Measurements from ENCODE around the gene NQO2. TPM values are rescaled to one million over a fixed set of nuclear protein-coding genes. Genes with fewer than 3 reads are reported as not detected.

Gene NQO2
- total and polyA plus RNA-seq, 2 of the 13 experiments (the other 11 are each of a cell fraction or from before 2014, with no cell fraction given), result 32.2 to 56.5 TPM

DNA sequence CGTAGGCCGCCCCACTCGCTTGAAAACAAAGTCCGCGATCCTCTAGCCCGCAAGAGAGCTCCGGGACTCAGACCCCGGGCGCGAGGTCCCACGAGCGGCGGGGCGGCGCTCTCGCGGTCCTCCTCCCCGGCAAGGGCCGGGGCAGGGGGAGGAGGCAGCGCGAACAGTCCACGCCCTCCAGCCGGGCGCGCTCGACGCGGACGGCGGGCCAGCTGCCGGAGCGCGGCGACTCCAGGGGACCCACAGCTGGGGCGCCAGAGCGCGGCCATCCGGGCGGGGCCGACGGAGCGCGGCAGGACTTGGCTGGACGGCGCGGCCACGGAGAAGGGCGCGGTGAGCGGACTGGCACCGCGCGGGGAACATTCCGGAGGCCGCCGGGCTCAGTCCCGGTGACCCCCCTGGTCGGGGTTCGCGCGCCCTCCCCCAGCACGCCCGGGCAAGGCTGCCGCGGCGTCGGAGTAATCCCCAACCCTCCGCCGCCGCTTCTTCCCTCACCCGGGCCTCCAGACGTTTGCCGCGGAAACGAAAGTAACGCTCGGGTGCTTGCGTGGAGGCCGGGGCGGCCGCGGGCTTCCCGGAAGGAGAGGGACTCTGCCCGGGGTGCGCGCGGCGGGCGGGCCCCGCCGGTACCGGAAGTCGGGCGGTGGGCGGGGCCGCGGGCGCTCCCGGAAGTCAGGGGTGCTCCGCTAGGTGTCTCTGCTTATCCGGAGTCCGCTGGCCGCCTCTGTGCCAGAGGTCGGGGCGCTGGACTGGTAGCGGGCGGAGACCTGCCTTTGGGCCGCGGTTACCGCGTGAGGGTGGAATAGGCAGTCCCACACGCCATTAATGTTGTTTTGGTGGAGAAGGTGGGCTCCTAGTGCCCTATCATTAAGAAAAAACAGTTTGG is 68.9 kb downstream of the NQO2 start, which contains the start of gene RIPK1 (continued):
- TF ChIP-seq ZNF775 (CRISPR knock-in tag; IDR thresholded peaks at IDR 0.05; ENCODE audit: borderline replicate concordance), result no peak
- TF ChIP-seq, protein P1, sequence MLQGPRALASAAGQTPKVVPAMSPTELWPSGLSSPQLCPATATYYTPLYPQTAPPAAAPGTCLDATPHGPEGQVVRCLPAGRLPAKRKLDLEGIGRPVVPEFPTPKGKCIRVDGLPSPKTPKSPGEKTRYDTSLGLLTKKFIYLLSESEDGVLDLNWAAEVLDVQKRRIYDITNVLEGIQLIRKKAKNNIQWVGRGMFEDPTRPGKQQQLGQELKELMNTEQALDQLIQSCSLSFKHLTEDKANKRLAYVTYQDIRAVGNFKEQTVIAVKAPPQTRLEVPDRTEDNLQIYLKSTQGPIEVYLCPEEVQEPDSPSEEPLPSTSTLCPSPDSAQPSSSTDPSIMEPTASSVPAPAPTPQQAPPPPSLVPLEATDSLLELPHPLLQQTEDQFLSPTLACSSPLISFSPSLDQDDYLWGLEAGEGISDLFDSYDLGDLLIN (CRISPR knock-in tag; IDR thresholded peaks at IDR 0.05; ENCODE audit: borderline replicate concordance), result 0 out of 2 replicates have a peak, but pooled peaks have one; percentile 50
- TF ChIP-seq, protein P2, sequence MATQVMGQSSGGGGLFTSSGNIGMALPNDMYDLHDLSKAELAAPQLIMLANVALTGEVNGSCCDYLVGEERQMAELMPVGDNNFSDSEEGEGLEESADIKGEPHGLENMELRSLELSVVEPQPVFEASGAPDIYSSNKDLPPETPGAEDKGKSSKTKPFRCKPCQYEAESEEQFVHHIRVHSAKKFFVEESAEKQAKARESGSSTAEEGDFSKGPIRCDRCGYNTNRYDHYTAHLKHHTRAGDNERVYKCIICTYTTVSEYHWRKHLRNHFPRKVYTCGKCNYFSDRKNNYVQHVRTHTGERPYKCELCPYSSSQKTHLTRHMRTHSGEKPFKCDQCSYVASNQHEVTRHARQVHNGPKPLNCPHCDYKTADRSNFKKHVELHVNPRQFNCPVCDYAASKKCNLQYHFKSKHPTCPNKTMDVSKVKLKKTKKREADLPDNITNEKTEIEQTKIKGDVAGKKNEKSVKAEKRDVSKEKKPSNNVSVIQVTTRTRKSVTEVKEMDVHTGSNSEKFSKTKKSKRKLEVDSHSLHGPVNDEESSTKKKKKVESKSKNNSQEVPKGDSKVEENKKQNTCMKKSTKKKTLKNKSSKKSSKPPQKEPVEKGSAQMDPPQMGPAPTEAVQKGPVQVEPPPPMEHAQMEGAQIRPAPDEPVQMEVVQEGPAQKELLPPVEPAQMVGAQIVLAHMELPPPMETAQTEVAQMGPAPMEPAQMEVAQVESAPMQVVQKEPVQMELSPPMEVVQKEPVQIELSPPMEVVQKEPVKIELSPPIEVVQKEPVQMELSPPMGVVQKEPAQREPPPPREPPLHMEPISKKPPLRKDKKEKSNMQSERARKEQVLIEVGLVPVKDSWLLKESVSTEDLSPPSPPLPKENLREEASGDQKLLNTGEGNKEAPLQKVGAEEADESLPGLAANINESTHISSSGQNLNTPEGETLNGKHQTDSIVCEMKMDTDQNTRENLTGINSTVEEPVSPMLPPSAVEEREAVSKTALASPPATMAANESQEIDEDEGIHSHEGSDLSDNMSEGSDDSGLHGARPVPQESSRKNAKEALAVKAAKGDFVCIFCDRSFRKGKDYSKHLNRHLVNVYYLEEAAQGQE (IDR thresholded peaks at IDR 0.05; ENCODE audit: borderline replicate concordance in 1 of 2, low read depth in 1 of 2, low read length in 2 of 2), result peak in 1 of 2 experiments; percentile 48; a peak in 1 of 4 replicates
- no peak for TF ChIP-seq FOXO1 (CRISPR knock-in tag; IDR thresholded peaks at IDR 0.05)
- no peak for TF ChIP-seq HDAC6 (IDR thresholded peaks at IDR 0.05; ENCODE audit: low read depth, low read length)
- TF ChIP-seq ELF4 (CRISPR knock-in tag; IDR thresholded peaks at IDR 0.05; ENCODE audit: borderline replicate concordance), result peak; percentile 97; the same call in 1 of the 2 replicates
- TF ChIP-seq SIX4 (CRISPR knock-in tag; IDR thresholded peaks at IDR 0.05), result peak; percentile 26; the same call in 1 of the 2 replicates
- peak; percentile 93 for TF ChIP-seq ZNF430 (CRISPR knock-in tag; IDR thresholded peaks at IDR 0.05)
- peak; percentile 16; the same call in 1 of the 2 replicates for TF ChIP-seq ZNF552 (CRISPR knock-in tag; IDR thresholded peaks at IDR 0.05; ENCODE audit: borderline replicate concordance)
- TF ChIP-seq, protein P3, sequence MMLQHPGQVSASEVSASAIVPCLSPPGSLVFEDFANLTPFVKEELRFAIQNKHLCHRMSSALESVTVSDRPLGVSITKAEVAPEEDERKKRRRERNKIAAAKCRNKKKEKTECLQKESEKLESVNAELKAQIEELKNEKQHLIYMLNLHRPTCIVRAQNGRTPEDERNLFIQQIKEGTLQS (CRISPR knock-in tag; IDR thresholded peaks at IDR 0.05), result peak; percentile 15
- peak; percentile 60; the same call in 1 of the 2 replicates for TF ChIP-seq ZNF414 (CRISPR knock-in tag; IDR thresholded peaks at IDR 0.05)
- no peak for TF ChIP-seq SETDB1 (CRISPR knock-in tag; IDR thresholded peaks at IDR 0.05; ENCODE audit: borderline replicate concordance)
- TF ChIP-seq REPIN1 (CRISPR knock-in tag; IDR thresholded peaks at IDR 0.05; ENCODE audit: borderline replicate concordance, low read depth), result peak; percentile 93; the same call in 1 of the 2 replicates
- TF ChIP-seq, protein P4, sequence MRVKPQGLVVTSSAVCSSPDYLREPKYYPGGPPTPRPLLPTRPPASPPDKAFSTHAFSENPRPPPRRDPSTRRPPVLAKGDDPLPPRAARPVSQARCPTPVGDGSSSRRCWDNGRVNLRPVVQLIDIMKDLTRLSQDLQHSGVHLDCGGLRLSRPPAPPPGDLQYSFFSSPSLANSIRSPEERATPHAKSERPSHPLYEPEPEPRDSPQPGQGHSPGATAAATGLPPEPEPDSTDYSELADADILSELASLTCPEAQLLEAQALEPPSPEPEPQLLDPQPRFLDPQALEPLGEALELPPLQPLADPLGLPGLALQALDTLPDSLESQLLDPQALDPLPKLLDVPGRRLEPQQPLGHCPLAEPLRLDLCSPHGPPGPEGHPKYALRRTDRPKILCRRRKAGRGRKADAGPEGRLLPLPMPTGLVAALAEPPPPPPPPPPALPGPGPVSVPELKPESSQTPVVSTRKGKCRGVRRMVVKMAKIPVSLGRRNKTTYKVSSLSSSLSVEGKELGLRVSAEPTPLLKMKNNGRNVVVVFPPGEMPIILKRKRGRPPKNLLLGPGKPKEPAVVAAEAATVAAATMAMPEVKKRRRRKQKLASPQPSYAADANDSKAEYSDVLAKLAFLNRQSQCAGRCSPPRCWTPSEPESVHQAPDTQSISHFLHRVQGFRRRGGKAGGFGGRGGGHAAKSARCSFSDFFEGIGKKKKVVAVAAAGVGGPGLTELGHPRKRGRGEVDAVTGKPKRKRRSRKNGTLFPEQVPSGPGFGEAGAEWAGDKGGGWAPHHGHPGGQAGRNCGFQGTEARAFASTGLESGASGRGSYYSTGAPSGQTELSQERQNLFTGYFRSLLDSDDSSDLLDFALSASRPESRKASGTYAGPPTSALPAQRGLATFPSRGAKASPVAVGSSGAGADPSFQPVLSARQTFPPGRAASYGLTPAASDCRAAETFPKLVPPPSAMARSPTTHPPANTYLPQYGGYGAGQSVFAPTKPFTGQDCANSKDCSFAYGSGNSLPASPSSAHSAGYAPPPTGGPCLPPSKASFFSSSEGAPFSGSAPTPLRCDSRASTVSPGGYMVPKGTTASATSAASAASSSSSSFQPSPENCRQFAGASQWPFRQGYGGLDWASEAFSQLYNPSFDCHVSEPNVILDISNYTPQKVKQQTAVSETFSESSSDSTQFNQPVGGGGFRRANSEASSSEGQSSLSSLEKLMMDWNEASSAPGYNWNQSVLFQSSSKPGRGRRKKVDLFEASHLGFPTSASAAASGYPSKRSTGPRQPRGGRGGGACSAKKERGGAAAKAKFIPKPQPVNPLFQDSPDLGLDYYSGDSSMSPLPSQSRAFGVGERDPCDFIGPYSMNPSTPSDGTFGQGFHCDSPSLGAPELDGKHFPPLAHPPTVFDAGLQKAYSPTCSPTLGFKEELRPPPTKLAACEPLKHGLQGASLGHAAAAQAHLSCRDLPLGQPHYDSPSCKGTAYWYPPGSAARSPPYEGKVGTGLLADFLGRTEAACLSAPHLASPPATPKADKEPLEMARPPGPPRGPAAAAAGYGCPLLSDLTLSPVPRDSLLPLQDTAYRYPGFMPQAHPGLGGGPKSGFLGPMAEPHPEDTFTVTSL (CRISPR knock-in tag; IDR thresholded peaks at IDR 0.05; ENCODE audit: borderline replicate concordance), result peak; percentile 80
- peak; percentile 78 for TF ChIP-seq ZEB1 (IDR thresholded peaks at IDR 0.05; ENCODE audit: insufficient replicate concordance, low read depth)
